ENCODE data around the gene ANKRD44. TPM values are rescaled to one million over a fixed set of nuclear protein-coding genes. Genes with fewer than 3 reads are reported as not detected.

The ANKRD44 gene
- total RNA-seq, 4 donors from 2014 or later: 11.0 to 25.8 (median 23.9) TPM

GRCh38 chr2:197163712-197164140 is 146.9 kb downstream of the ANKRD44 start:
- Histone ChIP-seq H3K4me3 (replicated peaks in 1 of 3) (no peak overlapping the region), H3K27me3 (no peaks in the 10 kb centered on the region), H3K36me3 (no peaks in the 10 kb centered on the region), H3K9me3 (no peaks in the 10 kb centered on the region), H3K27ac (no peak overlapping the region), H3K4me1 (peaks cover 4 to 9% of the 10 kb centered on the region in 2 donors)
- 77 to 84% methylated on average over 17 of the region's 17 CpGs for WGBS, 2 donors
- TF ChIP-seq, protein P1, sequence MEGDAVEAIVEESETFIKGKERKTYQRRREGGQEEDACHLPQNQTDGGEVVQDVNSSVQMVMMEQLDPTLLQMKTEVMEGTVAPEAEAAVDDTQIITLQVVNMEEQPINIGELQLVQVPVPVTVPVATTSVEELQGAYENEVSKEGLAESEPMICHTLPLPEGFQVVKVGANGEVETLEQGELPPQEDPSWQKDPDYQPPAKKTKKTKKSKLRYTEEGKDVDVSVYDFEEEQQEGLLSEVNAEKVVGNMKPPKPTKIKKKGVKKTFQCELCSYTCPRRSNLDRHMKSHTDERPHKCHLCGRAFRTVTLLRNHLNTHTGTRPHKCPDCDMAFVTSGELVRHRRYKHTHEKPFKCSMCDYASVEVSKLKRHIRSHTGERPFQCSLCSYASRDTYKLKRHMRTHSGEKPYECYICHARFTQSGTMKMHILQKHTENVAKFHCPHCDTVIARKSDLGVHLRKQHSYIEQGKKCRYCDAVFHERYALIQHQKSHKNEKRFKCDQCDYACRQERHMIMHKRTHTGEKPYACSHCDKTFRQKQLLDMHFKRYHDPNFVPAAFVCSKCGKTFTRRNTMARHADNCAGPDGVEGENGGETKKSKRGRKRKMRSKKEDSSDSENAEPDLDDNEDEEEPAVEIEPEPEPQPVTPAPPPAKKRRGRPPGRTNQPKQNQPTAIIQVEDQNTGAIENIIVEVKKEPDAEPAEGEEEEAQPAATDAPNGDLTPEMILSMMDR (IDR thresholded peaks at IDR 0.05): no peak
- TF ChIP-seq POLR2A (IDR thresholded peaks at IDR 0.05): no peak
- DNase-seq: peak in 1 of 2 donors; percentile 3
- intact Hi-C loops (cut with DNase I): no loop called here

GRCh38 chr2:197161774-197162173 is 148.8 kb downstream of the ANKRD44 start:
- no peak for DNase-seq
- H3K4me1 ChIP-seq: peaks cover 4 to 18% of the 10 kb centered on the region in 2 donors
- H3K27ac ChIP-seq: no peak overlapping the region
- intact Hi-C loops (cut with DNase I): no loop called here
- TF ChIP-seq POLR2A (IDR thresholded peaks at IDR 0.05): no peak
- TF ChIP-seq, protein P1 (IDR thresholded peaks at IDR 0.05): no peak
- no peaks in the 10 kb centered on the region for H3K9me3 ChIP-seq
- no peak overlapping the region for H3K4me3 ChIP-seq (replicated peaks in 1 of 3)
- 79 to 83% methylated on average over 5 of the region's 5 CpGs for WGBS, 2 donors
- no peaks in the 10 kb centered on the region for H3K27me3 ChIP-seq
- no peaks in the 10 kb centered on the region for H3K36me3 ChIP-seq

DNA sequence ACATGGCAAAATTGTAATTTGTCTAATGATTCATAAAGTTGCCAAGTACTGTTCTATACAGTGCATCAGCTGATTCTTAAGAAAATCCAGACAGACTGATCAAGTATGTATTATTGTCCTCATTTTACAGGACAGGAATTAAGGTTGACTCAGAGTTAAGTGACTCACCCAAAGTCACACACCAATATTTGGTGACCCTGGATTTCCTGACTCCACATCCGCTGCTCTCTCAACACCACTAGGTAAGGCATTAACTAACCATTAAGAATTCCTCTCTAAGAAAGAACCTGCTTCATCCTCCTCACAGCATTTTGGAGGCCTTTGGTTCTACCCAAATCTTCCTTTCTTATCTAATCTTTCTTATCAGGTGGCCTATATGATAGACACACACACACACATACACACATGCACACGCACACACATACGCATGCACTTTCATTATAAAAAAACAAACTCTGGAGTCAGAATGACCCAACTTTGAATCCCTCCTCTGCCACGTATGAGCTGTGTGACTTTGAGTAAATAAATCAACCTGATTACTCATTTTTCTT is 150.8 kb downstream of the ANKRD44 start:
- no peaks in the 10 kb centered on the region for H3K27me3 ChIP-seq
- peaks cover 4 to 14% of the 10 kb centered on the region in 2 donors for H3K4me1 ChIP-seq
- H3K27ac ChIP-seq: no peak overlapping the region
- H3K9me3 ChIP-seq: no peaks in the 10 kb centered on the region
- 89% methylated on average over 4 of the region's 4 CpGs for WGBS, 2 donors
- intact Hi-C loops (cut with DNase I): no loop called here
- H3K36me3 ChIP-seq: no peaks in the 10 kb centered on the region
- no peak overlapping the region for H3K4me3 ChIP-seq (replicated peaks in 1 of 3)
- TF ChIP-seq, protein P1 (IDR thresholded peaks at IDR 0.05): no peak
- no peak for TF ChIP-seq POLR2A (IDR thresholded peaks at IDR 0.05)
- no peak for DNase-seq

- Histone ChIP-seq H3K4me1 (peaks cover 0 to 9% of the 10 kb centered on the region in 2 donors), H3K27me3 (no peaks in the 10 kb centered on the region), H3K27ac (no peak overlapping the region), H3K9me3 (no peaks in the 10 kb centered on the region), H3K36me3 (no peaks in the 10 kb centered on the region), H3K4me3 (replicated peaks in 1 of 3) (no peak overlapping the region)
- DNase-seq: no peak
- WGBS, 2 donors: 65 to 70% methylated on average over 7 of the region's 7 CpGs
- intact Hi-C loops (cut with DNase I): no loop called here
- TF ChIP-seq, protein P1 (IDR thresholded peaks at IDR 0.05): no peak
- no peak for TF ChIP-seq POLR2A (IDR thresholded peaks at IDR 0.05)
These were observed 151.7 kb downstream of the ANKRD44 start for GRCh38 chr2:197158591-197159550.
